SK-N-SH treated with all-trans-retinoic acid at 6 μM for 48 hours (cell line): ENCODE data around the gene FOXG1.

ENCODE experiments used
- ATAC-seq: fragments of 200-7000 bp; cut with Tn5 transposase; 3 replicates; pipeline ENCODE4 v1.9.1; 2020; ENCODE audit warnings: mild to moderate bottlenecking, moderate library complexity
- CSDC2 ChIP-seq: fragments of 250-450 bp; sonication (Bioruptor Pico); IDR thresholded peaks from 2 replicates; pipeline ENCODE4 v1.5.0; 2020; ENCODE audit warnings: mild to moderate bottlenecking, moderate library complexity
- ESRRG ChIP-seq: fragments of 250-450 bp; sonication (Bioruptor Pico); IDR thresholded peaks from 2 replicates; pipeline ENCODE4 v1.6.1; 2021; ENCODE audit warnings: mild to moderate bottlenecking
- GLIS3 ChIP-seq: fragments of 250-450 bp; sonication (Bioruptor Pico); IDR thresholded peaks from 2 replicates; pipeline ENCODE4 v1.5.0; 2020; ENCODE audit warnings: mild to moderate bottlenecking, moderate library complexity
- ISL1 ChIP-seq: fragments of 250-450 bp; sonication (Bioruptor Pico); IDR thresholded peaks from 2 replicates; pipeline ENCODE4 v2.1.2; 2022; ENCODE audit warnings: mild to moderate bottlenecking, moderate library complexity
- PPARA ChIP-seq: fragments of 250-450 bp; sonication (Bioruptor Pico); IDR thresholded peaks from 2 replicates; pipeline ENCODE4 v1.5.0; 2020; ENCODE audit warnings: mild to moderate bottlenecking, borderline replicate concordance
- SNAI2 ChIP-seq: fragments of 250-450 bp; sonication (Bioruptor Pico); IDR thresholded peaks from 2 replicates; pipeline ENCODE4 v1.5.0; 2020; ENCODE audit warnings: mild to moderate bottlenecking, moderate library complexity
- TCF4 ChIP-seq: fragments of 250-450 bp; sonication (Bioruptor Pico); IDR thresholded peaks from 2 replicates; pipeline ENCODE4 v1.8.0; 2021; ENCODE audit warnings: mild to moderate bottlenecking, moderate library complexity, borderline replicate concordance
- TOX ChIP-seq: fragments of 250-450 bp; sonication (Bioruptor Pico); IDR thresholded peaks from 2 replicates; pipeline ENCODE4 v1.8.0; 2021; ENCODE audit warnings: mild to moderate bottlenecking, moderate library complexity, borderline replicate concordance
- ZC3H10 ChIP-seq: fragments of 250-450 bp; sonication (Bioruptor Pico); IDR thresholded peaks from 2 replicates; pipeline ENCODE4 v1.5.1; 2021; ENCODE audit warnings: mild to moderate bottlenecking, moderate library complexity
- ZFP3 ChIP-seq: fragments of 250-450 bp; sonication (Bioruptor Pico); IDR thresholded peaks from 2 replicates; pipeline ENCODE4 v1.5.0; 2020; ENCODE audit warnings: mild to moderate bottlenecking, moderate library complexity
- ZNF565 ChIP-seq: fragments of 450-650 bp; formaldehyde crosslinking; conservative IDR thresholded peaks from 2 replicates; pipeline ENCODE4 v1.5.0; 2020; ENCODE audit warnings: low read depth, mild to moderate bottlenecking, moderate library complexity
- ZNF8 ChIP-seq: fragments of 450-650 bp; formaldehyde crosslinking; IDR thresholded peaks from 2 replicates; pipeline ENCODE4 v1.5.0; 2020; ENCODE audit warnings: mild to moderate bottlenecking, moderate library complexity
- TF ChIP-seq, protein P1 (sequence below): fragments of 250-450 bp; sonication (Bioruptor Pico); IDR thresholded peaks from 2 replicates; pipeline ENCODE4 v1.5.1; 2021; ENCODE audit warnings: mild to moderate bottlenecking, moderate library complexity
- TF ChIP-seq, protein P2 (sequence below): fragments of 250-450 bp; sonication (Bioruptor Pico); IDR thresholded peaks from 2 replicates; pipeline ENCODE4 v1.8.0; 2021; ENCODE audit warnings: low read depth, mild to moderate bottlenecking, moderate library complexity, borderline replicate concordance
- TF ChIP-seq, protein P3 (sequence below): fragments of 250-450 bp; sonication (Bioruptor Pico); IDR thresholded peaks from 2 replicates; pipeline ENCODE4 v1.8.0; 2020; ENCODE audit warnings: mild to moderate bottlenecking, moderate library complexity, borderline replicate concordance
- TF ChIP-seq, protein P4 (sequence below): fragments of 250-450 bp; sonication (Bioruptor Pico); IDR thresholded peaks from 2 replicates; pipeline ENCODE4 v1.5.1; 2020; ENCODE audit warnings: low read depth, mild to moderate bottlenecking, moderate library complexity

FOXG1 gene

DNA sequence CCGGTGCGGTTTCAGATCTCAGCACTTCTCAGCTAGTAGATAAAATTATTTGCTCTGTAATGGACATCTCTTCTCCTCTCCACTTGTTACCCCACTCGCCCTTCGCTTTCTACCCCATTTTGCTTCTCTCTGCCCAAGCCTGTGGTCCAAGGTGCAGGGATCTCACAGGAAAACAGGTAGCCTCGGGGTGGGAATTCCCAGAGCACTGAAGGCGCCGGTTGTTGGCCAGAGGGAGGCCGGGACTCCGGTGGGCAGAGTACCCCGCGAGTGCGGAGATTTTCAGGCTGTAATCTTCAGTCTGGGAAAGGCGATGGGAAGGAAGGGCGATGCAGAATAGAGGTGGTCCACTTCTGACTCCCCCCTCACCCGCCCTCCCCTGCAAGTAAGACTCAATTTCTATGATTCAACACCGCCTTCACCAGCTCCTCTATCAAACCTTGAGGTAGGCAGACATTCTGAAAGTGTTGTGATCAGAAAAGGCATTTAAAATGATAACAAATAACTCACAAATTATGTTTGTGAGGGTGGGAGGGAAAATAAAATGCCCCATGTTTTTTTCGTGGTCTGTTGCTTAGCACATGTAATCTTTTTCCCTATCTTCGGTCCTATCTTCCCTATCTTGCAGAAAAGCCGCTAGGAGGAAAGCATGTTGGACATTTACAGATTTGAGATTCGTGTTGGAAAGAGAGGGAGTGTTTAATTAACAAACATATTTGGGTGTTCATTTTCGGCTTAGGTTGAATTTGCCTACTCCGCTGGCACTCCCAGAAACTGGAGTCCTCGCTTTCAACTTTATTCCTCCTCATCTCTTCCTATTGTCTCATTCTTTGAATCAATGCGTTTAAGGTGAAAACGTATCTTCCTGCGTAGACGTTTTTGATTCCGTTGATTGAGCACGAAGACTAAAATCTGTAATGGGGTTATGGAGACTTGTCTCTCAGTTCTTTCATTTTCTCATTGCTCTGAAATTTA lies 8.5 kb downstream of the FOXG1 start (continued):
- TF ChIP-seq ZFP3 (CRISPR knock-in tag) = no peak

DNA sequence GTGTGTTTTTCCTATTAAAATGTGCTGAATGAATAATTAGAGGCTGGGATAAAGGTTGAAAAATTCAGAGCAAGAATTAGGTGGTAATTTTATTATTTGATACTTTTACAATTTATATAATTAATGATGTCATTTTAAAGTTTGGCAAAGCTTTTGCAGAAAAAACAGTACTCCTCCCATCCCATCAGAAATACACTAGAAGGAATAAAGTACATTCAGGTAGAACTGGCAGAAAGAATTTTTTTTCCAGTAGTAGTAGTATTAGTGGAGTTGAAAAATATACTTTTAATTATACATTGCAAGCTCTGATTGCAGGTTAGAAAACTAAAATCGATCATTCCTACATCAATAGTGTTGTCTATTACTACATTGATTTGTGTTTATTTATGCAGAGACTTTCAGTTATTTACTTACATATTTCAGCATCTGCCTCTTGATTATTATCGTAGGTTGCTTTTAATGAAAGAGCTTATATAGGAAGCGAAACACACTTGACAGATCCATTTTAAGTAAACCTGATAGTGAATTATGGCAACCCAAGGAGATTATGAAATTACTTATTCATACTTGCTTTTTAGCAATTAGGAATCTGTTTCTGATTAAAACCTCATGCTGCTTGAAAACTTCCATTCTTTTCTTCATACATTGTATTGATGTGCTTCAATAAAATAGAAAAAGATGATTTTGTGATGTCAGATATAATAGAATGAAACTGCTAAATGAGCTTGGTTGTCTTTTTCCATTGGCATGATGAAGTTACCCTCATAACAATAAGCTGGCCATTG lies 10.1 kb downstream of the FOXG1 start:
- TF ChIP-seq ESRRG (CRISPR knock-in tag) (no peak), ZC3H10 (CRISPR knock-in tag) (no peak), TOX (no peak), GLIS3 (no peak), TCF4 (no peak)
- TF ChIP-seq, protein P1, sequence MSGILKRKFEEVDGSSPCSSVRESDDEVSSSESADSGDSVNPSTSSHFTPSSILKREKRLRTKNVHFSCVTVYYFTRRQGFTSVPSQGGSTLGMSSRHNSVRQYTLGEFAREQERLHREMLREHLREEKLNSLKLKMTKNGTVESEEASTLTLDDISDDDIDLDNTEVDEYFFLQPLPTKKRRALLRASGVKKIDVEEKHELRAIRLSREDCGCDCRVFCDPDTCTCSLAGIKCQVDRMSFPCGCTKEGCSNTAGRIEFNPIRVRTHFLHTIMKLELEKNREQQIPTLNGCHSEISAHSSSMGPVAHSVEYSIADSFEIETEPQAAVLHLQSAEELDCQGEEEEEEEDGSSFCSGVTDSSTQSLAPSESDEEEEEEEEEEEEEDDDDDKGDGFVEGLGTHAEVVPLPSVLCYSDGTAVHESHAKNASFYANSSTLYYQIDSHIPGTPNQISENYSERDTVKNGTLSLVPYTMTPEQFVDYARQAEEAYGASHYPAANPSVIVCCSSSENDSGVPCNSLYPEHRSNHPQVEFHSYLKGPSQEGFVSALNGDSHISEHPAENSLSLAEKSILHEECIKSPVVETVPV (CRISPR knock-in tag) = no peak
- no peak for ATAC-seq

DNA sequence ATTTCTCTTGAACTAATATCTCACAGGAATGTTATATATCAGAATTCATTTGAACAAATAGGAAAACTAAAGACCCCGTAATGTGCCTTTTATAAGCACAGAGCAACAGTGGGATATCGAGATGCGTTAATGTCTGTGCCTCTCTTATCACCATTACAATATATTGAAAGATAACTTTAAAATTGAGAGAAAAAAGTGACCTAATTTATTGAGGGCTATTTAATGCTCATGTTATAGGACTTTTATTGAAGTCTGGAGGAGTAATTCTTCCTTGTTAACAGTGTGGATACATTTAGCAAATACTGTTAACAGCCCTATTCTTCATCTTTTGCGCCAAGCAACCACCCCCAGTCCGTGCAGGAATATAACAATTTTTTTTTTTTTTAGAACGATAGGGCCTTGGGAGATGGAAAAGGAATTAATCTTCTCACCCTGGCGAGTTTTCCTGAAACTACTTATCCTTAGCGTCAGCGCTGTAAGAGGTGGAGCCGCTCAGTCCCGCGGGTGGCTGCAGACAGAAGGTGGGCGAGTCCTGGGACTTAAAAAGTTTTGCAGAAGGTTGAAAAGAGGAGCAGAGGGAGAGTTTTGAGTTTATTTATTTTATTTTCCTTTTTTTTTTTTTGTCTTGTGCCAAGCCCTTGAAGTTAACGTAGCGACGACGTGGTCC lies 11.0 kb downstream of the FOXG1 start:
- no peak for ATAC-seq
- TF ChIP-seq, protein P1 (CRISPR knock-in tag) = no peak
- TF ChIP-seq ESRRG (CRISPR knock-in tag) (no peak), ZC3H10 (CRISPR knock-in tag) (no peak), PPARA (no peak), CSDC2 (CRISPR knock-in tag) (no peak), TCF4 (no peak), ZNF565 (CRISPR knock-in tag) (no peak), TOX (no peak), ISL1 (no peak), SNAI2 (CRISPR knock-in tag) (no peak), ZNF8 (CRISPR knock-in tag) (no peak)
- TF ChIP-seq, protein P2, sequence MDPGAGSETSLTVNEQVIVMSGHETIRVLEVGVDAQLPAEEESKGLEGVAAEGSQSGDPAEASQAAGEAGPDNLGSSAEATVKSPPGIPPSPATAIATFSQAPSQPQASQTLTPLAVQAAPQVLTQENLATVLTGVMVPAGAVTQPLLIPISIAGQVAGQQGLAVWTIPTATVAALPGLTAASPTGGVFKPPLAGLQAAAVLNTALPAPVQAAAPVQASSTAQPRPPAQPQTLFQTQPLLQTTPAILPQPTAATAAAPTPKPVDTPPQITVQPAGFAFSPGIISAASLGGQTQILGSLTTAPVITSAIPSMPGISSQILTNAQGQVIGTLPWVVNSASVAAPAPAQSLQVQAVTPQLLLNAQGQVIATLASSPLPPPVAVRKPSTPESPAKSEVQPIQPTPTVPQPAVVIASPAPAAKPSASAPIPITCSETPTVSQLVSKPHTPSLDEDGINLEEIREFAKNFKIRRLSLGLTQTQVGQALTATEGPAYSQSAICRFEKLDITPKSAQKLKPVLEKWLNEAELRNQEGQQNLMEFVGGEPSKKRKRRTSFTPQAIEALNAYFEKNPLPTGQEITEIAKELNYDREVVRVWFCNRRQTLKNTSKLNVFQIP (CRISPR knock-in tag) = no peak
- TF ChIP-seq, protein P3, sequence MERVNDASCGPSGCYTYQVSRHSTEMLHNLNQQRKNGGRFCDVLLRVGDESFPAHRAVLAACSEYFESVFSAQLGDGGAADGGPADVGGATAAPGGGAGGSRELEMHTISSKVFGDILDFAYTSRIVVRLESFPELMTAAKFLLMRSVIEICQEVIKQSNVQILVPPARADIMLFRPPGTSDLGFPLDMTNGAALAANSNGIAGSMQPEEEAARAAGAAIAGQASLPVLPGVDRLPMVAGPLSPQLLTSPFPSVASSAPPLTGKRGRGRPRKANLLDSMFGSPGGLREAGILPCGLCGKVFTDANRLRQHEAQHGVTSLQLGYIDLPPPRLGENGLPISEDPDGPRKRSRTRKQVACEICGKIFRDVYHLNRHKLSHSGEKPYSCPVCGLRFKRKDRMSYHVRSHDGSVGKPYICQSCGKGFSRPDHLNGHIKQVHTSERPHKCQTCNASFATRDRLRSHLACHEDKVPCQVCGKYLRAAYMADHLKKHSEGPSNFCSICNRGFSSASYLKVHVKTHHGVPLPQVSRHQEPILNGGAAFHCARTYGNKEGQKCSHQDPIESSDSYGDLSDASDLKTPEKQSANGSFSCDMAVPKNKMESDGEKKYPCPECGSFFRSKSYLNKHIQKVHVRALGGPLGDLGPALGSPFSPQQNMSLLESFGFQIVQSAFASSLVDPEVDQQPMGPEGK (CRISPR knock-in tag) = no peak
- TF ChIP-seq, protein P4, sequence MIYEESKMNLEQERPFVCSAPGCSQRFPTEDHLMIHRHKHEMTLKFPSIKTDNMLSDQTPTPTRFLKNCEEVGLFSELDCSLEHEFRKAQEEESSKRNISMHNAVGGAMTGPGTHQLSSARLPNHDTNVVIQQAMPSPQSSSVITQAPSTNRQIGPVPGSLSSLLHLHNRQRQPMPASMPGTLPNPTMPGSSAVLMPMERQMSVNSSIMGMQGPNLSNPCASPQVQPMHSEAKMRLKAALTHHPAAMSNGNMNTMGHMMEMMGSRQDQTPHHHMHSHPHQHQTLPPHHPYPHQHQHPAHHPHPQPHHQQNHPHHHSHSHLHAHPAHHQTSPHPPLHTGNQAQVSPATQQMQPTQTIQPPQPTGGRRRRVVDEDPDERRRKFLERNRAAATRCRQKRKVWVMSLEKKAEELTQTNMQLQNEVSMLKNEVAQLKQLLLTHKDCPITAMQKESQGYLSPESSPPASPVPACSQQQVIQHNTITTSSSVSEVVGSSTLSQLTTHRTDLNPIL (CRISPR knock-in tag) = no peak
- TF ChIP-seq, all 23 proteins: peak for 0
